ENCODE results near the gene GHDC.

- TF ChIP-seq CTCF (IDR thresholded peaks at IDR 0.05), result no peak
- TF ChIP-seq ZFX (IDR thresholded peaks at IDR 0.05; ENCODE audit: borderline replicate concordance), result no peak
Measured at GRCh38 chr17:42182927-42183734, 11.2 kb downstream of the GHDC start.

Data from 22Rv1 (cell line).